Measurements from ENCODE around the gene ABCC3. TPM values are rescaled to one million over a fixed set of nuclear protein-coding genes. Genes with fewer than 3 reads are reported as not detected.
"Not testable (repeated sequence)": the region's sequence is repeated elsewhere in the genome, so short reads cannot be mapped to it uniquely, and the experiment has no call there.

ABCC3 gene
- total RNA-seq, 1 experiment from 2014 or later = 293 TPM

GRCh38 chr17:50719924-50720794, 85.5 kb downstream of the ABCC3 start:
- POLR2A ChIA-PET = interaction anchor here (0.6 to 2.0 kb wide), 19 partner anchors 9 to 398 kb away, joined by 3 to 67 read pairs (median 4); partner anchors contain the start of gene ANKRD40
- TSS peak; percentile 55 for BruUV-seq (replicated peaks)
- H3K27ac Mint-ChIP-seq (ENCODE audit: low read depth, unreplicated experiment) = peak overlapping the region; percentile 99
- peaks cover 6% of the 10 kb centered on the region for H3K4me1 Mint-ChIP-seq (ENCODE audit: insufficient read depth, unreplicated experiment)
- CTCF ChIA-PET = no interaction called here
- H3K36me3 Mint-ChIP-seq (ENCODE audit: insufficient read depth, unreplicated experiment) = peaks cover 13% of the 10 kb centered on the region
- peak overlapping the region; percentile 96 for H3K4me3 Mint-ChIP-seq (ENCODE audit: unreplicated experiment)
- H3K9me3 Mint-ChIP-seq (ENCODE audit: unreplicated experiment) = no peaks in the 10 kb centered on the region
- TF ChIP-seq, protein P1, sequence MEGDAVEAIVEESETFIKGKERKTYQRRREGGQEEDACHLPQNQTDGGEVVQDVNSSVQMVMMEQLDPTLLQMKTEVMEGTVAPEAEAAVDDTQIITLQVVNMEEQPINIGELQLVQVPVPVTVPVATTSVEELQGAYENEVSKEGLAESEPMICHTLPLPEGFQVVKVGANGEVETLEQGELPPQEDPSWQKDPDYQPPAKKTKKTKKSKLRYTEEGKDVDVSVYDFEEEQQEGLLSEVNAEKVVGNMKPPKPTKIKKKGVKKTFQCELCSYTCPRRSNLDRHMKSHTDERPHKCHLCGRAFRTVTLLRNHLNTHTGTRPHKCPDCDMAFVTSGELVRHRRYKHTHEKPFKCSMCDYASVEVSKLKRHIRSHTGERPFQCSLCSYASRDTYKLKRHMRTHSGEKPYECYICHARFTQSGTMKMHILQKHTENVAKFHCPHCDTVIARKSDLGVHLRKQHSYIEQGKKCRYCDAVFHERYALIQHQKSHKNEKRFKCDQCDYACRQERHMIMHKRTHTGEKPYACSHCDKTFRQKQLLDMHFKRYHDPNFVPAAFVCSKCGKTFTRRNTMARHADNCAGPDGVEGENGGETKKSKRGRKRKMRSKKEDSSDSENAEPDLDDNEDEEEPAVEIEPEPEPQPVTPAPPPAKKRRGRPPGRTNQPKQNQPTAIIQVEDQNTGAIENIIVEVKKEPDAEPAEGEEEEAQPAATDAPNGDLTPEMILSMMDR (IDR thresholded peaks at IDR 0.05; ENCODE audit: unreplicated experiment) = no peak
- H3K27me3 Mint-ChIP-seq (ENCODE audit: insufficient read depth, unreplicated experiment) = no peaks in the 10 kb centered on the region
- DNase-seq (ENCODE audit: unreplicated experiment) = peak; percentile 33
- intact Hi-C loops (cut with micrococcal nuclease) = loop anchor here (1.0 kb wide), 1 partner anchor 12 kb away; no protein-coding TSS in a partner anchor

- H3K36me3 Mint-ChIP-seq (ENCODE audit: insufficient read depth, unreplicated experiment) = peaks cover 13% of the 10 kb centered on the region
Observed at GRCh38 chr17:50721194-50722010, 86.7 kb downstream of the ABCC3 start.

GRCh38 chr17:50722746-50723145, 88.1 kb downstream of the ABCC3 start:
- DNase-seq (ENCODE audit: unreplicated experiment) = no peak
- POLR2A ChIA-PET = interaction anchor here (1.2 kb wide), 1 partner anchor 45 kb away, joined by 6 read pairs; no protein-coding TSS in a partner anchor
- BruUV-seq (replicated peaks) = no TSS peak
- CTCF ChIA-PET = no interaction called here
- Mint-ChIP-seq H3K27ac (ENCODE audit: low read depth, unreplicated experiment) (peak overlapping the region; percentile 59), H3K9me3 (ENCODE audit: unreplicated experiment) (no peaks in the 10 kb centered on the region), H3K4me1 (ENCODE audit: insufficient read depth, unreplicated experiment) (peaks cover 14% of the 10 kb centered on the region), H3K27me3 (ENCODE audit: insufficient read depth, unreplicated experiment) (no peaks in the 10 kb centered on the region), H3K36me3 (ENCODE audit: insufficient read depth, unreplicated experiment) (peaks cover 13% of the 10 kb centered on the region), H3K4me3 (ENCODE audit: unreplicated experiment) (peak overlapping the region; percentile 96)
- TF ChIP-seq, protein P1 (IDR thresholded peaks at IDR 0.05; ENCODE audit: unreplicated experiment) = no peak
- intact Hi-C loops (cut with micrococcal nuclease) = no loop called here

More at GRCh38 chr17:50721194-50722010, 86.7 kb downstream of the ABCC3 start:
- H3K27ac Mint-ChIP-seq (ENCODE audit: low read depth, unreplicated experiment) = peak overlapping the region; percentile 99
- H3K9me3 Mint-ChIP-seq (ENCODE audit: unreplicated experiment) = no peaks in the 10 kb centered on the region
- TF ChIP-seq, protein P1 (IDR thresholded peaks at IDR 0.05; ENCODE audit: unreplicated experiment) = no peak
- peak overlapping the region; percentile 96 for H3K4me3 Mint-ChIP-seq (ENCODE audit: unreplicated experiment)
- CTCF ChIA-PET = no interaction called here
- BruUV-seq (replicated peaks) = no TSS peak
- H3K4me1 Mint-ChIP-seq (ENCODE audit: insufficient read depth, unreplicated experiment) = peaks cover 6% of the 10 kb centered on the region
- peak; percentile 34 for DNase-seq (ENCODE audit: unreplicated experiment)
- intact Hi-C loops (cut with micrococcal nuclease) = no loop called here
- POLR2A ChIA-PET = interaction anchor here (0.5 to 1.5 kb wide), 7 partner anchors 13 to 233 kb away, joined by 3 to 22 read pairs (median 5); partner anchors contain the start of genes ANKRD40 and TOB1
- no peaks in the 10 kb centered on the region for H3K27me3 Mint-ChIP-seq (ENCODE audit: insufficient read depth, unreplicated experiment)

DNA sequence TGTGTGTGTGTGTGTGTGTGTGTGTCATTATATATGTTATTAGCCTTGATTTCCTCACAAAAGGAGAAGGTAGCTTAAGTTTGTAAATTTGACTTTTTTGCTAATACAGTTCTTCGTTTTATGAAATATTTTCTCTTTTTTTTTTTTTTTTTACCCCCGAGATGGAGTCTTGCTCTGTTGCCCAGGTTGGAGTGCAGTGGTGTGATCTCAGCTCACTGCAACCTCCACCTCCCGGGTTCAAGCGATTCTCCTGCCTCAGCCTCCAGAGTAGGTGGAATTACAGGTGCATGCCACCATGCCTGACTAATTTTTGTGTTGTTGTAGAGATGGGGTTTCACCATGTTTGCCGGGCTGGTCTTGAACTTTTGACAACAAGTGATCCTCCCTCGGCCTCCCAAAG, 89.9 kb downstream of the ABCC3 start:
- BruUV-seq (replicated peaks); DNase-seq (ENCODE audit: unreplicated experiment); H3K4me3 Mint-ChIP-seq (ENCODE audit: unreplicated experiment); H3K27ac Mint-ChIP-seq (ENCODE audit: low read depth, unreplicated experiment); H3K36me3 Mint-ChIP-seq (ENCODE audit: insufficient read depth, unreplicated experiment); H3K9me3 Mint-ChIP-seq (ENCODE audit: unreplicated experiment); H3K27me3 Mint-ChIP-seq (ENCODE audit: insufficient read depth, unreplicated experiment); intact Hi-C loops (cut with micrococcal nuclease); POLR2A ChIA-PET: not testable (repeated sequence)
- CTCF ChIA-PET = interaction anchor here (0.6 to 0.7 kb wide), 3 partner anchors 26 to 248 kb away, joined by 3 to 5 read pairs (median 3); no protein-coding TSS in a partner anchor
- H3K4me1 Mint-ChIP-seq (ENCODE audit: insufficient read depth, unreplicated experiment) = peaks cover 15% of the 10 kb centered on the region

All from MCF 10A (cell line).